Natural killer cell (primary cell): ENCODE results near the gene MORN1. TPM values are rescaled to one million over a fixed set of nuclear protein-coding genes. Genes with fewer than 3 reads are reported as not detected.

Source experiments
- ATAC-seq, 3 donors: fragments of 150-1000 bp in 2 of 3; fragments of 200-7000 bp in 1 of 3; cut with Tn5 transposase; 1 replicate in 1 of 3; 2 replicates in 2 of 3; pipeline ENCODE4 v1.10.0; 2021; ENCODE audit warnings: mild to moderate bottlenecking in 2 of 3, moderate library complexity in 2 of 3
- DNase-seq, 2 donors: peaks; one replicate each; pipeline versions ENCODE4 v3.0.0 to v3.0.0-alpha.2; 2013 to 2021; ENCODE audit warnings: mixed read lengths in 1 of 2
- H3K27ac ChIP-seq: one replicate; pipeline ENCODE4 v1.5.1; 2013; ENCODE audit warnings: mild to moderate bottlenecking, low read length
- H3K27me3 ChIP-seq: one replicate; pipeline ENCODE4 v1.6.1; 2013; ENCODE audit warnings: low read length; ENCODE audit not compliant: control insufficient read depth, insufficient read depth
- H3K36me3 ChIP-seq: one replicate; pipeline ENCODE4 v1.6.1; 2013; ENCODE audit warnings: low read length; ENCODE audit not compliant: control insufficient read depth, insufficient read depth
- H3K4me1 ChIP-seq: one replicate; pipeline ENCODE4 v1.6.1; 2013; ENCODE audit warnings: low read length; ENCODE audit not compliant: control insufficient read depth, insufficient read depth
- H3K4me3 ChIP-seq: one replicate; pipeline ENCODE4 v1.5.1; 2013; ENCODE audit warnings: low read length
- H3K9me3 ChIP-seq: one replicate; pipeline ENCODE4 v1.6.1; 2013; ENCODE audit warnings: low read length; ENCODE audit not compliant: control insufficient read depth, insufficient read depth
- H3K27ac Mint-ChIP-seq, 2 donors: one replicate each; pipeline ENCODE4 v1.8.0; 2022; ENCODE audit warnings: mild to moderate bottlenecking in 2 of 2, mixed read lengths in 2 of 2, moderate library complexity in 1 of 2
- H3K27me3 Mint-ChIP-seq, 2 donors: one replicate each; pipeline ENCODE4 v1.8.0; 2022; ENCODE audit warnings: low read depth in 2 of 2, mixed read lengths in 2 of 2
- H3K36me3 Mint-ChIP-seq: one replicate; pipeline ENCODE4 v1.8.0; 2022; ENCODE audit warnings: mixed read lengths
- H3K4me1 Mint-ChIP-seq, 2 donors: one replicate each; pipeline ENCODE4 v1.8.0; 2022; ENCODE audit warnings: mixed read lengths in 2 of 2
- H3K4me3 Mint-ChIP-seq: one replicate; pipeline ENCODE4 v1.8.0; 2022; ENCODE audit warnings: mild to moderate bottlenecking, moderate library complexity, mixed read lengths
- H3K9me3 Mint-ChIP-seq, 2 donors: one replicate each; pipeline ENCODE4 v1.8.0; 2022; ENCODE audit warnings: mixed read lengths in 2 of 2
- CTCF ChIP-seq: fragments of 200-600 bp; IDR thresholded peaks from one replicate; pipeline ENCODE4 v1.8.0; 2022; ENCODE audit warnings: antibody characterized with exemption
- WGBS: methylation state at CpG from one replicate; pipeline ENCODE4 v1.1.7; 2013; ENCODE audit warnings: missing lambda C conversion rate; ENCODE audit not compliant: insufficient coverage; 5-methylcytosine and 5-hydroxymethylcytosine counted together
- intact Hi-C: fragments of 100-400 bp; cut with micrococcal nuclease; formaldehyde crosslinking; loops from one replicate; pipeline ENCODE4 v1.14.2; 2022
- total RNA-seq, 4 donors: library from RNA; stranded (reverse); fragments of 120-200 nt in 1 of 4; gene quantifications; one replicate each; pipeline versions ENCODE4 v1.2.3 to v1.2.4, GENCODE V29; 2013 to 2022

The MORN1 gene
- total RNA-seq, 3 donors from 2014 or later (not counting 1 experiment from before 2014, with no cell fraction given) = 8.0 to 9.3 (median 8.8) TPM

GRCh38 chr1:2302292-2302925, 88.9 kb downstream of the MORN1 start:
- Mint-ChIP-seq H3K36me3 (peaks cover under 1% of the 10 kb centered on the region), H3K9me3 (no peaks in the 10 kb centered on the region), H3K27me3 (no peaks in the 10 kb centered on the region), H3K4me3 (peak overlapping the region; percentile 13), H3K27ac (peak overlapping the region; percentile 42 to 96), H3K4me1 (peaks cover 37 to 48% of the 10 kb centered on the region in 2 donors)
- intact Hi-C loops = no loop called here
- DNase-seq = no peak
- WGBS = 95% methylated on average over 24 of the region's 24 CpGs
- peaks cover 74% of the 10 kb centered on the region for H3K4me1 ChIP-seq
- no peak for TF ChIP-seq CTCF
- no peak overlapping the region for H3K4me3 ChIP-seq
- H3K27me3 ChIP-seq = no peaks in the 10 kb centered on the region
- no peaks in the 10 kb centered on the region for H3K9me3 ChIP-seq
- peaks cover 23% of the 10 kb centered on the region for H3K36me3 ChIP-seq
- ATAC-seq = no peak
- peak overlapping the region; percentile 98 for H3K27ac ChIP-seq

DNA sequence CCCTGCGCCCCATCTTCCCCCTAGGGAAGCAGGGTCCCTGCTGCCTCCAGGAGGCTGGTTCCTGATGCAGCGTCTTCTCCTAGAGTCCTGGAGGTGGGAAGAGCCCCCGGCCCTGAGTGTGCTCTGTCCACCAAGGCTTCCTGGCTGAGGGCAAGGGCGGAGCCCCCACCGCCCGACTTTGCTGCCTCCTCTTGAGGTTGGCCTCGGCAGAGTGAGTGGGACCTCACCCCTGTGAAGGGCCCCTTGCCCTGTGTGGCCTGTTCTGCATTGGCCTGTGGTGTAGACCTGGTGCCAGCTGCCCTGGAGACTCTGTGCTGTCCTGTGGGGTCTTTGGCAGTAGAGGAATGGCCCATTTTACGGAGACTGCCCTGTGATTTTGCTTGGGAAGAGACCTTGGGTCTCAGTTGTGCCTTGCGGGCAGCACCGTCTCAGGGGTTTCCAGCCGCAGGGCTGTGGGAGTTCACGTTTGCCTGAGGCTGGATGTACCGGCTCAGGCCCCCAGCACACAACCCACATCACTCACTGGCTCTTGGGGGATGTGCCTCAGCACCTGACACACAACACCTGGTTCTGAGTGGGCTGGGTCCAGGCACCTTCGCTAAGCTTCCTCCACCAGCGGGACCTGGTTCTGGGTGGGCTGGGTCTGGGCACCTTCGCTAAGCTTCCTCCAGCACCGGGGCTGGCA, 89.6 kb downstream of the MORN1 start:
- Histone ChIP-seq H3K9me3 (no peaks in the 10 kb centered on the region), H3K4me3 (peak overlapping the region; percentile 2), H3K4me1 (peaks cover 74% of the 10 kb centered on the region), H3K27me3 (no peaks in the 10 kb centered on the region), H3K36me3 (peaks cover 20% of the 10 kb centered on the region), H3K27ac (peak overlapping the region; percentile 98)
- intact Hi-C loops = loop anchor here (1.0 to 2.0 kb wide), 4 partner anchors 11 to 67 kb away; no protein-coding TSS in a partner anchor
- no peaks in the 10 kb centered on the region for H3K9me3 Mint-ChIP-seq
- DNase-seq (peak; percentile 42 to 51), ATAC-seq (no peak)
- no peak for TF ChIP-seq CTCF
- 53% methylated on average over 17 of the region's 17 CpGs for WGBS
- no peaks in the 10 kb centered on the region for H3K36me3 Mint-ChIP-seq
- H3K27me3 Mint-ChIP-seq = no peaks in the 10 kb centered on the region
- H3K27ac Mint-ChIP-seq = peak overlapping the region; percentile 95 to 96
- H3K4me3 Mint-ChIP-seq = peak overlapping the region; percentile 81
- peaks cover 43 to 55% of the 10 kb centered on the region in 2 donors for H3K4me1 Mint-ChIP-seq

- Histone ChIP-seq H3K27me3 (no peaks in the 10 kb centered on the region), H3K27ac (peak overlapping the region; percentile 98), H3K36me3 (peaks cover 20% of the 10 kb centered on the region), H3K4me3 (peak overlapping the region; percentile 53), H3K9me3 (no peaks in the 10 kb centered on the region), H3K4me1 (peaks cover 74% of the 10 kb centered on the region)
- TF ChIP-seq CTCF = no peak
- peaks cover 46 to 58% of the 10 kb centered on the region in 2 donors for H3K4me1 Mint-ChIP-seq
- H3K27me3 Mint-ChIP-seq = no peaks in the 10 kb centered on the region
- ATAC-seq (peak; percentile 65 to 87 (median 72)), DNase-seq (peak; percentile 87 to 98)
- under 1% methylated on average over 36 of the region's 37 CpGs for WGBS
- intact Hi-C loops = loop anchor here (1.0 to 2.0 kb wide), 4 partner anchors 11 to 66 kb away; no protein-coding TSS in a partner anchor
- peak overlapping the region; percentile 81 for H3K4me3 Mint-ChIP-seq
- peak overlapping the region; percentile 95 to 96 for H3K27ac Mint-ChIP-seq
- H3K36me3 Mint-ChIP-seq = no peaks in the 10 kb centered on the region
- no peaks in the 10 kb centered on the region for H3K9me3 Mint-ChIP-seq
These were observed 90.3 kb downstream of the MORN1 start for GRCh38 chr1:2300851-2301606.
